Measurements from ENCODE around the gene SDK1.
A peak's percentile ranks its signal among the peaks of the same experiment; 100 is the strongest.

Gene SDK1

DNA sequence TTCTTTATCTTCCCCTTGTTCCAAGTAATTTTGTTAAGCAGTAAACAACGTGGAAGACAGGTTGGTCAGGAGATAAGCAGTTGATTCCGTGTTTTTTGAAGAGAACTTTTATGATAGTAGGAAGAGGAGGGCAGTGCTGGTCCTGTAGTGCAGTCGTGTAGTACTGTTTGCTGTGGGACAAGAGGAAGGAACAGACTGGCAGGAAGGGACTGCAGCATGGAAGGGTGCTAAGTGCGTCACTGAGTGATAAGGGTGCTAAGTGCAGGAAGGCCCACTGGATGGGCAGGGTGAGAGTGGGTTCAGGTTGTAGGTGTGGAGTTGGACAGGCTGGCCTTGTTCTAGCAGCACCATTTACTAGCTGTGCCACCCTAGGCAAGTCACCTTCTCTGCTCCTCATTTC lies 125.0 kb downstream of the SDK1 start:
- TF ChIP-seq, protein P1, sequence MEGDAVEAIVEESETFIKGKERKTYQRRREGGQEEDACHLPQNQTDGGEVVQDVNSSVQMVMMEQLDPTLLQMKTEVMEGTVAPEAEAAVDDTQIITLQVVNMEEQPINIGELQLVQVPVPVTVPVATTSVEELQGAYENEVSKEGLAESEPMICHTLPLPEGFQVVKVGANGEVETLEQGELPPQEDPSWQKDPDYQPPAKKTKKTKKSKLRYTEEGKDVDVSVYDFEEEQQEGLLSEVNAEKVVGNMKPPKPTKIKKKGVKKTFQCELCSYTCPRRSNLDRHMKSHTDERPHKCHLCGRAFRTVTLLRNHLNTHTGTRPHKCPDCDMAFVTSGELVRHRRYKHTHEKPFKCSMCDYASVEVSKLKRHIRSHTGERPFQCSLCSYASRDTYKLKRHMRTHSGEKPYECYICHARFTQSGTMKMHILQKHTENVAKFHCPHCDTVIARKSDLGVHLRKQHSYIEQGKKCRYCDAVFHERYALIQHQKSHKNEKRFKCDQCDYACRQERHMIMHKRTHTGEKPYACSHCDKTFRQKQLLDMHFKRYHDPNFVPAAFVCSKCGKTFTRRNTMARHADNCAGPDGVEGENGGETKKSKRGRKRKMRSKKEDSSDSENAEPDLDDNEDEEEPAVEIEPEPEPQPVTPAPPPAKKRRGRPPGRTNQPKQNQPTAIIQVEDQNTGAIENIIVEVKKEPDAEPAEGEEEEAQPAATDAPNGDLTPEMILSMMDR (conservative IDR thresholded peaks at IDR 0.05; ENCODE audit: low read depth, low read length) = no peak
- no peak overlapping the region for H3K4me3 ChIP-seq (ENCODE audit: low read depth, low read length)
- no peak for DNase-seq (ENCODE audit: low read depth)

DNA sequence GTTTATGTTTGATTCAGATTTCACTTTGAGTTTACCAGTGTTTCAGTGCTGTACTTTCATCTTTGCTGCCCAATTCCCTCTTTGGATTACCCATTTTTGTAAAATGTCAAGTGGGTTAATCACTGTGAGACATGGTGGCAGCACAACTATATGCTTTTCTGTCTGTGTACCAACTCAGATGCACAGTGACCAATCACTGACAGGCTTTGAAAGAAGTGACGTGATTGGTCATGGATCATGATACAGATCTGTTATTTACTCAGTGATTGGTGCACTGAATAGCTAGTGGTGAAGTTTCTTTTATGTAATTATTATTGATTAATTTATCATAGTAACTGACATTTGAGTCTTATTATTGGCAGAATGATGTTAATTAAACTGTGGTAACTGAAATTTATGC lies 126.9 kb downstream of the SDK1 start:
- DNase-seq (ENCODE audit: low read depth) = no peak
- TF ChIP-seq, protein P1 (conservative IDR thresholded peaks at IDR 0.05; ENCODE audit: low read depth, low read length) = no peak
- H3K4me3 ChIP-seq (ENCODE audit: low read depth, low read length) = no peak overlapping the region

DNA sequence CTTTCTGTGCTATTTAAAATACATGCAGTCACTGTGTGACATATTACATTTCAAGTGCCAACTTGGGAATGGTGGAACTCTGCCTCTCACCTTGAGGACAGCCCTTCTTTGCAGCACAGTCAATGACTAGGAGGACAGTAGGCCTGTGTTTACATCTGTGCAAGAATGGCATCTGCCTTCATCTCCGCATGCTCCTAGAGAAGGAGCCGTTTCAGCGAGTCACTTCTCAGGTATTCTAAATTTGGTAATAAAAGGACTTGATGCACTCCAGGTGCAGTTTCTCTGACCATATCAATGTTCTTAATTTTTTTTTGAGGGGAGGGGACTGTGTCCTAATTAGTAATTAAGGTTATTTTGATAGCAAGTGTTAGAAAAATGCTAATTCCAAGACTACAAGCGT lies 128.9 kb downstream of the SDK1 start:
- H3K4me3 ChIP-seq (ENCODE audit: low read depth, low read length) = no peak overlapping the region
- TF ChIP-seq, protein P1 (conservative IDR thresholded peaks at IDR 0.05; ENCODE audit: low read depth, low read length) = no peak
- no peak for DNase-seq (ENCODE audit: low read depth)

DNA sequence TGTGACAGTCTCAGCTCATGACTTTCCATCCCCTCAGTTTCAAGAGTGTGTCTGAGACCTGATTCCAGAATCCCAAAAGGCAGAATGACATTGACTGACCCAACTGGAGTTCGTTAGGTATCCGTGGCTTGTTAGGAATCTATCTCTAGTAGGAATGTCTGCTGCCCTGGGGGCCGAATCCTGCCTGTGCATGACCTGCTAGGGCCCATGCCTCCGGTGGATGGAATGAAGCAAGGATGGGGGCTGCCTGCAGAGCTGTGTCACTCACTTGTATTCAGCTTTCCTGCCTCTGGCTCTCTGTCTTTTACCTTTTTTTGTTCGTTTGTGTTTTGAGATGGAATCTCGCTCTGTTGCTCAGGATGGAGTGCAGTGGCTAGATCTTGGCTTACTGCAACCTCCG lies 129.5 kb downstream of the SDK1 start:
- no peak for DNase-seq (ENCODE audit: low read depth)
- no peak overlapping the region for H3K4me3 ChIP-seq (ENCODE audit: low read depth, low read length)
- TF ChIP-seq, protein P1 (conservative IDR thresholded peaks at IDR 0.05; ENCODE audit: low read depth, low read length) = no peak

DNA sequence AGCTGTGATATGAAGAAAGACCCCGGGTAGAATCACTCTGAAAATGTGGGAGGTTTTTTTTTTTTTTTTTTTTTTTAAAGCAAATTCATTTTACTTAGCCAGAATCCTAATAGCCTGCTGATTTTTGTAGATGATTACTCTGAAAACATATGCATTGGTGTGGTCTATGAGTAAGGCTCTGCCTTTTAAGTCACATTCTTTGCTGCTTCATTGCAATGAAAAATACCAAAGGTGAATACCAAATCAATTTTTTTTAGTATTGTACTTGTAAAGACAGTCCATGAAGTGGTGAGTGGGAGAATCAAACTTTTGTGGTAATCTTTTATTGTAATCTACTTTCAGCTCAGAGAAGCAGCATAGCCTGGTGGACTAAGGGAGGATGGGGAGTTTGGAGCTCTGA lies 130.3 kb downstream of the SDK1 start:
- no peak overlapping the region for H3K4me3 ChIP-seq (ENCODE audit: low read depth, low read length)
- peak; percentile 37 for DNase-seq (ENCODE audit: low read depth)
- TF ChIP-seq, protein P1 (conservative IDR thresholded peaks at IDR 0.05; ENCODE audit: low read depth, low read length) = no peak

DNA sequence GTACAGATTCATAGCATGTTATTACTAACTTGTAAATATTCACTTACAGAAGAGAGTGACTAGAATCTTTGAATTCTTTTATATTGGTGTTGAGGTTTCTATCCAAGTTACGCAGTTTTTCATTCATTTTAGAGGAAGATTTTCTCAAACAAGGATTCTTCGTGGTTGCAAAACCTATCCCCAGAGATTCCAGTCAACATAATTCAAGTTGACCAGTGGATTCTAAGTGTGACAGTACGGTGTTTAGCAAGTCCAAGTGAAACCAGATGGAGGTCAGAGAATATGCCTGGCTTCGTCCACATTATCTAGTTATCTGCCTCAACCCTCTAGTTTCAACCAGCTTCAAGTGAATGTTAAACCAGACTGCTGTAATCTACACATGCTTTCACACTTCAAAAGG lies 131.9 kb downstream of the SDK1 start:
- H3K4me3 ChIP-seq (ENCODE audit: low read depth, low read length) = no peak overlapping the region
- no peak for DNase-seq (ENCODE audit: low read depth)
- TF ChIP-seq, protein P1 (conservative IDR thresholded peaks at IDR 0.05; ENCODE audit: low read depth, low read length) = no peak

DNA sequence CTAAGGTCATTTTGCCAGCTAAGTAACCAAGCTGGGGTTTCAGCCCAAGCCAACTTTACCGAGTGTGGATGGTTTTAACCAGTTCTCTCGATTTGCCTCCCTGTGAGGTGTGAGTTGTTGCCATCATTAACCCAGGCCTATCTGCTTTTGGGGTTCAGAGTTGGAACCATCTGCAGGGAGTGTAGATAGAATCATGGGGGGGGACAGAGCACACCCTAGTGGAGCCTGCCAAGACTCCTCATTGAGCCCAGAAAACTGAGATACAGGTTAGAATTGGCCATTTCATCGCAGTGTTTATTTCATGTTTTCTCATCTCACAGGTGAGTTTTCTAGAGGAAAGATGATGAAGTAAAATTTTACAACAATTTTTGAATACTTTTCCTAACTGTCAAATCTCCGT lies 133.6 kb downstream of the SDK1 start:
- TF ChIP-seq, protein P1 (conservative IDR thresholded peaks at IDR 0.05; ENCODE audit: low read depth, low read length) = no peak
- no peak overlapping the region for H3K4me3 ChIP-seq (ENCODE audit: low read depth, low read length)
- no peak for DNase-seq (ENCODE audit: low read depth)

Data from choroid plexus epithelial cell (primary cell).